Measurements from ENCODE around the gene C13orf46.

Gene C13orf46

DNA sequence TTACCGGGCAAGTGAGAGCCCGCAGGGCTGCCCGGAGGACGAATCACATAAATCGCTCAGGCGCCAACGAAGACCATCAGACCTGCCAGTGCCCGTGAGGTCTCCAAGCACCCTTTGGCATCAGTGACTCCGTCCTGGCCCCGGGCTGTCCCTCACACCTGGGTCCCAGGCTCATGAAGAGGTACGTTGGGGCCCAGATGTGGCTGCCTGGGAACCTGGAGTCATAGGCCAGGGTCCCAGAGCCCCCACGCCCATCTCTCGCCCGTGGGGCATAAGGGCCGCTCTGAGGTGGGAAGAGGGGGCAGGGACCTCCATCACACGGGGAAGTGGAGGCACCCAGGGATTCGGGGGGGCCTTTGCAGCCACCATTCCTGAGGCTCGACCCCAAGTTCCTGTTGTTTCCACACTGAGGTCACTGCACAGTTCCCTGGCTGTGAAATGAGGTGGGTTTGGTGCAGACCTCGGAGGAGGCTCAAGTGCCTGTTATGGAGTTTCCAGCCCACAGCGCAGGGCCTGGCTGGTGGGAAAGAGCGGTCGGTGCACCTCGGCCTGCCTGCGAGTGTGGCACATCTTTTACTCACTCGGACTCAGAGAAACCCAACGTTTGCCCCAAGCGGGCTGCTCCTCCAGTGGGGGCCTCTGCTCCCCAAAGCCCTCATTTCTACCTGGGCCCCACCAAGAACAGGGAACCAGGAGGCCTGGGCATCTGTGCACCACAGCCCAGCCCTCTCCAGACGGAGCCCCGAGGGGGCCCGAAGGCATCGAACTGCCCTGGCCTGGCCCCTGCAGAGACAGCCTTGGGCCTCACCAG, 35.9 kb upstream of the C13orf46 start:
- no peak for DNase-seq

DNA sequence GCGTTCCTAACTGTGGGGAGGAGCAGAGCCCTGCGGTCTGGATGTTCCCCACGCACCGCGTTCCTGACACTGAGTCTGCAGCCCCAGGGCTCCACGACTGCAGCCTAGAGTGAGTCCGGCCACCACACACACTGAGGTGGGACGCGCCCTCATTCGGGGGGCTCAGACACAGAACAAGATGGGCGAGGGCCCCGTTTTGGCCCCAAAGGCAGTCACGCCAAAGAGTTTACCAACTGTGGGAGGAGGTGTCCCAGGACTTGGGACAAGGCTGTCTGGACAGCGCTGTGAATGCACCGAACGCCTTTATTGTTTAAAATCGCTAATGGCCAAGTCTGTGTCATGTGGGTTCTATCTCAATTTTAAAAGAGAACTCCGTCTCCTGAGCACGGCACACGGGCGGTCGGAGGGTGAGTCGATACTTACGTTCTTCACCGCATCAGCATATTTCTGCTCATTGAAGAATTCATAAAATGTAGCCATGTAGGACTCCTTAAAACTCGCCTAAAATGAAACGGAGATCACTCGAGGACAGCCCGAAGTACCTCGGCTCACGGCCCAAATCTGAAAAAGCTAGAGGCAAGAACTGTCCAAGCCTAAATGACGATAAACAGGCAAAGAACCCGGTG, 35.2 kb upstream of the C13orf46 start:
- DNase-seq, result no peak

DNA sequence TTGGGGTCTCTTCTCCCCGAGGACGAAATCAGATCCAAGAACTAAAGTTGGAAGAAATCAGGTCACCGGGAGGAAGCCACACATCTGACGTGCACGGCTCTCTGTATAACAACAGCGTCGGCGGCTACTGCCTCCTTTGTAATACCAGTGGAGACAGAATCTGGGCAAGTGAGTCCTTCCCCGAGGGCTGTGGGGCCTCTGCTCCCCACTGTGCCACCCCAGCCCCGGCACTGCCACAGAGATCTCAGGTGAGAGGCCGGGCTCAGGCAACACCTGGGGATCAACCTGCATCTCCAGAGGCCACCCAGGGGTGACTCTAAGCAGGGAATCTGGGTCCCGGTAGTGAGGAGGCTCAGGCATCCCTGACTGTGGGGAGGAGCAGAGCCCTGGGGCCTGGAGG, 33.7 kb upstream of the C13orf46 start:
- no peak for DNase-seq

DNA sequence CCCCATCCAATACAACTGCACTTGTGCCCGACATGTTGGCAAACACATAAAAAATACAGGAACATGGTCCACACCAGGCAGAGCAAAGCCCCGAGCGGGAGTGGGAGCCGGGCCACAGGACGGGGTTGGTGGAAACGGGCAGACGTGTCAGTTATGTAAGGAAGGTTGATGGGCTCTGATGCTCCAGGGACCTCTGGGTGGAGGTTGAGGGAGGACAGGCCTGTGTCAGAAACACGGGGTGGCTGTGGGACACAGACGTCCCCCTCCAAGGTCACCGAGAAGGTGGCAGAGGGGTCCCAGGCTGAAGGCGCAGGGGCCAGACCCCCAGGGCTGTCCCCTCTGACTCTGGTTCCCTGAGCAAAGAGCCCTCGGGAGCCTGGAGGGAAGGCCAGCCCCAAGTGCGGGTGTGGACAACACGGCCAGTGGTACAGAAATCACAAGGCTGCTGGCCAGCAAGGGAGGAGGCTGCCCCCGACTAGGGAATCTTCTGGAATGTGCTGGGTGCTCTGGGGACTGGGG, 31.4 kb upstream of the C13orf46 start:
- no peak for DNase-seq

DNA sequence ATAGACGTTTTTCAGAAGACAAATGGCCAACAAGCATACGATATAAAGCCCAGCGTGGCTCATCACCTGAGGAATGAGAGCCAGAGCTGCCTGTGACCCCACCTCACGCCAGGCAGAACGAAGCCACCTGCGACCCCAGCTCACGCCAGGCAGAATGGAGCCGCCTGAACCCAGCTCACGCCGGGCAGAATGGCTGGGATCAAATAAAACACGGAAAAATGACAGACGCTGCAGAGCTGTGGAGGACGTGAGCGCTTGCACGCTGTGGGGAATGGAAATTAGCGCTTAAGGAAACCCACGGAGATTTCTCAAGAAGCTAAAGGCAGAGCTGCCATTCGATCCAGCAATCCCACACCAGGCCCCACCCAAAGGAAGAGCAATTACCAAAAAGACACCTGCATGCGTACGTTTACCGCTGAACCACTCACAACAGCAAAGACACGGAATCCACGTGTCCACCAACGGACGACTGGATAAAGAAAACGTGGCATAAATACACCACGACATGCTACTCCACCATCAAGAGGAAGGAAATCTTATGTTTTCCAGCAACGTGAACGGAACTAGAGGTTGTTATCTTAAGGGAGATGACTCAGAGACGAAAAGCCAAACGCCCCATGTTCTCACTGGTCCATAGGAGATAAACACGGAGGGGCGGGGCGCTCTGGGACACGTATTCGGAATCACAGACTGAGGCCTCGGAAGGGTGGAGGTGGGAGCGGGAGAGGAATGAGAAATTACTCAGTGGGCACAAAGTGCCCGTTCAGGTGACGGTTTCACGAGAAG, 30.7 kb upstream of the C13orf46 start:
- DNase-seq, result no peak

DNA sequence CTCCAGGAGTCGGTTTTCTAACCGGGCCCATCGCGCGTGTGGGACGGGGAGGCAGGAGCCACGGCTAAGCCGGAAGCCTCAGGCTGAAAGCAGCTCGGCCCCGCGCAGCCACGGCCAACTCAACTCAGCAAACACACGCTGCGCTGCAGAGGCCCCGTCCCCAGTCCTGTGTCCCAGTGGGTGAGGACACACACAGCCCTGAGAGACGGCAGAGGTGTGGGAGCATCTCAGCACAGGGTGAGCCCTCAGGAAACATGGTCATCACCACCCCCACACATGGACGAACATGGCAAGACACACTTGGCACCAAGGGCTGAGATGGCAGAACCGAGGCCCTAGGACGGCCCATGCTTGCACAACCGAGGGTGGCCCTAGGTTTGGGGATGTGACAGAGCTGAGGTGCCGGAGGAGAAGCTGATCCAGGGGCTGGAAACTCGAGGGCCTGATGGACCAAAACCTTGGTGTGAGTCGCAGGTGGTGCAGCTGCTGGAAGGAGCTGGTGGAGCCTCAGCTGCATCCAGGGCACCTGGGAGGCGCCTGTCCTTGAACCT, 29.0 kb upstream of the C13orf46 start:
- no peak for DNase-seq

DNA sequence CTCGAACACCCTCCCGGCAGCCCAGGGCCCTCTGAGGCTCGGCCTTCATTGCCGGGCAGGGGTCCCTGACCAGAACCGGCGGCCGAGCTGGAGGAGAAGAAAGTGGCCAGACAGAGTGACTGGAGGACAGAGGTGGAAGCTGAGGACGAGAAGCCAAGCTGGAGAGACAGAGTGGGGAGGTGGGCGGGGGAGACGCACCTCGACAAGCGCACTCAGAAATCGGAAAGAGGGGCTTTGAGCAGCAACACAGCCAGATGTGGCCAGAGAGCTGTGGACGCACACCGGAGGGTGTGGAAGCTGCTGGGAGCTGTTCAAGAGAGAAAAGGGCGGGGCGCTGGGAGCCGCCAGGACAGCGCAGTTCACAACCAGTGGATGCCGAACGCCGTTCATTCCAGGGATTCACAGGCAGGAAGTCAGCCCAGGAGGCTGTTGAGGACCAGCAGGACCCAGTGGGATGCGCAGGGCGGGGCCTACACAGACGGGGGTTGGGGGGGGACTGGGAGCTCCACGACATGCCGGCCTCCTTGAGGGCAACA, 28.2 kb upstream of the C13orf46 start:
- no peak for DNase-seq

DNA sequence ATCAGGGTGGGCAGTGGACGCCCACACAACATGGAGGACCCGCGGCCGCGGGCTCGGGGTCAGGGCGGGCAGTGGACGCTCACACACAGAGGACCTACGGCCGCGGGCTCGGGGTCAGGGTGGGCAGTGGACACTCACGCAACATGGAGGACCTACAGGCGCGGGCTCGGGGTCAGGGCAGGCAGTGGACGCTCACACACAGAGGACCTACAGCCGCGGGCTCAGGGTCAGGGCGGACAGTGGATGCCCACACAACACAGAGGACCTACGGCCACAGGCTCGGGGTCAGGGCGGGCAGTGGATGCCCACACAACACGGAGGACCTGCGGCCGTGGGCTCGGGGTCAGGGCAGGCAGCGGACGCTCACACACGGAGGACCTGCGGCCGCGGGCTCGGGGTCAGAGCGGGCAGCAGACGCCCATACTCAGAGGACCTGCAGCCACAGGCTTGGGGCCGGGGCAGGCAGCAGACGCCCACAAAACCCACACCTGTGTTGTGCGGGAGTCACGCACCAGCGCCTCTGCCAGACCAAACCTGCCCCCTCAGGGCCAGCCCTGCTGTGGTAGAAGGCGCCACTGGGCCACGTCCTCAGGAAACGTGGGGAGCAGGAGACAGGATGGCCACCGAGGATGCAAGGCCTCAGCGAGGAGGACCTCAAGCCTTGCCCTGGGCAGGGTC, 27.6 kb upstream of the C13orf46 start:
- no peak for DNase-seq

DNA sequence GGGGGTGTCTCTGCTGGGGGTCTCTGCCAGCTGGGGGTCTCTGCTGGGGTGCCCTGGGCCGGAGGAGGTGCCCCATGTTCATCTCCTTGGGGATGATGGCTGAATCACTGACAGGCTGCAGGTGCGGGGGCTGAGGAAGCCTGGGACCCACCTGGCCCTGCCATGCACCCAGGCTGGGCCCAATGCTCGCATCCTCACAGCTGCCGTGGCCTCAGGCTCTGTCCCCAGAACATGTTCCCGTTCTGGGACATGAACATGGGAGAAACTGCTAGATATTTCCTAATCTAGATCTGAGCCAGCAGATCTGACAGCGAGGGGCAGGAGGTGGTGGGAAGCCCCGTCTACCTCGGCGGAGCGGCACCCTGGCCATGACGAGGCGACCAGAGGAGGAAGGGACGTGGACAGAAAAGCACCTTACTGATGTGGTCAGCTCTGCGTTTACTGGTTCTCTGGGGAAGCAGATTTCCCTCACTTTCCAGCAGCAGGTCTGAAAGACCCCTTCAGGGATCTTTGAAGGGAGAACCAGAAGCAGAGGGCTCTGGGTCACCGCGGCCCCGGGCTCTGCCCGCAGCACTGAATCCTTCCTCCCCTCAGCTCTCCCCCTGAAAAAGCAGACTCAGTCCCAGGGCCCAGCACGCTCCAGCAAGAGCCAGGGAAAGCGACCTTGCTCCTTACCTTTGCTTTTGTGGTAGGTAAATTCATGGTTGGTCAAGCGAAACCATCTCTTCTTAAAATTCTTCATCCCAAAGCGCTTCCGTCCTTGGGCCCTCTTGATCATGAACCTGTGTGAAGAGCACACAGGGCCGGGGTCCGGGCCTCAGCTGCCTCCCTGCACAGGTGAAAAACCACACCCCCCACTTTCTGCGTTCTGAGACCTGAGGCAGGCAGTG, 26.5 kb upstream of the C13orf46 start:
- no peak for DNase-seq

DNA sequence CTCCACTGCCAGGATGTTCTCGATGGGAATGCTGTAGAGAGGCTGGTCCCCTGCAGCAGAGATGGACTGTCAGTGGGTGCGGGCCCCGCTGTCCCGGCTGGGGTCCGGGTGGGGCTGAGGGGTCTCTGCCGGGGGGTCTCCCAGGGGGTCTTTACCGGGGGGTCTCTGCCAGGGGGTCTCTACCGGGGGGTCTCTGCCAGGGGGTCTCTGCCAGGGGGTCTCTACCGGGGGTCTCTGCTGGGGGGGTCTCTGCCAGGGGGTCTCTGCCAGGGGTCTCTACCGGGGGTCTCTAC, 25.7 kb upstream of the C13orf46 start:
- no peak for DNase-seq

DNA sequence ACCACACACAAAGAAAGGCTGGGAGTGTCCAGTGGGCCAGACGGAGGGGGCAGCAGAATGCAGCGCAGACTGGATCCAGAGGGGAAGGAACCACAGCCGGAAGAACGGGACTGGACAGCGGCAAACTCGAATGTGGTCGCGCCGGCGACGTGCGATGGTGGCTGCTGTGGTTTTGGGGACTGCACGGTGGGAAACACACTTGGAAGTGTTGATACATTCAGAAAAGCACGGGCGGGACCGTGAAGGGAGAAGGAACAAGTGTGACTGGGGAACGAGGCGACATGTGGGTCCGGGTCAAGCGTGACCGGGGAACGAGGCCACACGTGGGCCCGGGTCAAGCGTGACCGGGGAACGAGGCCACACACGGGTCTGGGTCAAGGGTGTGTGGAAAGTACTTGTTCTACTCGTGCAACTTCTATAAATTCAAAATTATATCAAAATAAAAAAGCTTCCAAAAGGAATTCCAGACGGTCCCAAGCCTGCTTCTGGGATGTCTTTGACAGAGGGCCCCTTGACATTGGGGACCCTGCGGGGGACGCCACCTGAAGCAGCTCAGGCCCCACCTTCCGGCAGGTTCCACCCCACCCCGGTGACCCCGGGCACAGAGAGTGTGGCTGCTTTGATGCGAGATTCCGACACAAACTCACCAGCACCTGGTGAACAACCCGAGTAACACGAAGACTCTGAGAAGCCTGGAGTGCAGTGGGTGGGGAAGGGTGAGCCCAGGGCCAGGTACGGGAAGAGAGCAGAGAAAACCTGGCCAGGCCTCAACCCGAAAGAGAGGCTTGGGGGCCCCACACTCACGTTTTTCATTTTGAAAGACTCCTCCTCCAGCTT, 25.1 kb upstream of the C13orf46 start:
- no peak for DNase-seq

DNA sequence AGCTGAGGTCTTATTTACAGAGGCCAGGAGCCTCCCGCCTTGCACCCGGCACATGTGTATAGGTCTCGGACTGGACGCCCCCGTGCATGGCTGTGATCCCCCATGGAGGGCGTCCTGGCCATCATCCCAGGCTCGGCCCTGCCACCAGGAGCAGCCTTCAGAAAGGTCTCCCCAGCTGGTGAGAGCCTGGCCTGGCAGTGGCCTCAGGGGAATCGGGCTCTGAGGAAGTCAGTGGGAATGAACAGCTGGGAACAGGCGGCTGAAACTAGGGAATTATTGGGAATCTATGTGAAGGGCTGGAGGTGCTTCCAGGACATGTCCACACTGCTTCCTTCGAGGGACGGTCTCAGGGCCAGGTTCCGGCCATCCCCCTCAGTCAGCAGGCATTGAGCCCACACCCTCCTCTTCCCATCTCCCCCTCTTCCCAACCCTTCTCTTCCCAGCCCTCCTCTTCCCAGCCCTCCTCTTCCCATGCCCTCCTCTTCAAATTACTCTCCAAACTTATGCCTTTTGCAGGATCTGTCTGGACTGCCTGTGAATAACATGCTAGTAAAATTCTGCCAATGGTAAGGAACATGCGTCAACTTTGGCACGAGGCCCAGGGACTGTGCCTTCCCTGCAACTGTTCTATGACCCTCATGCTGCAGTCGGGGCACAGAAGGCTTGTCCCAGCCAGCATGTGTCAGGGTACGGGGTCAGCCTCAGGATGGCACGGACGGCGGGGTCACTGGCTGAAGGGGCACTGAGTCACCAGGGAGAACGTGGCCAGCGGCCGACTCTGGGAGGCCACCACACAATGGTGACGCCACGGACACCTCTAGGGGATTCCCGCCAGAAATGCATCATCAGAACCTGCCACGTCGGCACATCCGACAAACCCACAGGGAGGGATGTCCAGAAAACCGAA, 24.2 kb upstream of the C13orf46 start:
- DNase-seq, result no peak

DNA sequence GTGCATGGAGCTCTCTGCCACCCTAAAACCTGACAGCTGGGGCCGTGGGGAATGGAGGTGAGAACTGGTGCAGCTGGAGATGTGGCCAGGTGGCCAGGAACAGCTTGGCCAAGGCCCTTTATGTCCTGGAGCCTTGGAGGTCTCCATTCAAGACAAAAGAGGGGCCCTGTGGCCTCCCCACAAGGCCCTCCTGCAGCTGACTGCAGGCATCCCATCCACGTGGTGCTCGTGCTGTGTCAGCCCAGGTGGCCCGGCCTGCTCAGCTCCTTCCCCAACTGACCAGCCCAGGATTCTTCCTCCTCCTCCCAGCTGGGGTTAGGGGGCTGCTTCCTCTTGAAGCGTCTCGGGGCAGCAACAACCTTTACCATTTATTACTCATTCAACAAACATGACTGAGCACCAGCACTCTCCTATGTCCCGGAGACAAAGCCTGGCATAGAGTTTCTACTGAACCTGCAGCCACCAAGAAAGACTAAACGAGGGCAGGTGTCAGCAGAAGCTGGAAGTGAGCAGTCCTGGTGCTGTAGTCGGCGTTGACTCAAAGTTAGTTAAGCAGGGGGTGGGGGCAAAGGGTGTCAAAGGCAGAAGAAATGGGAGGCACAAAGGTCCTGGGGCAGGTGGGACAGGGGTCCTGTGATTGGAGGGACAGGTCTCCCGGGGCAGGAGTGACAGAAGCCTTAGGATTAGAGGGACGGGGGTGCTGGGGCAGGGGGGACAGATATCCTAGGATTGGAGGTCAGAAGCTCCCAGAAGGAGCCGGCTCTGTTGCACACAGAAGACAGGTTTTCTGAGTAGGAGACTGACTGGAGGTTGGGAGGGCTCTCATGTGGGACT, 23.3 kb upstream of the C13orf46 start:
- no peak for DNase-seq

DNA sequence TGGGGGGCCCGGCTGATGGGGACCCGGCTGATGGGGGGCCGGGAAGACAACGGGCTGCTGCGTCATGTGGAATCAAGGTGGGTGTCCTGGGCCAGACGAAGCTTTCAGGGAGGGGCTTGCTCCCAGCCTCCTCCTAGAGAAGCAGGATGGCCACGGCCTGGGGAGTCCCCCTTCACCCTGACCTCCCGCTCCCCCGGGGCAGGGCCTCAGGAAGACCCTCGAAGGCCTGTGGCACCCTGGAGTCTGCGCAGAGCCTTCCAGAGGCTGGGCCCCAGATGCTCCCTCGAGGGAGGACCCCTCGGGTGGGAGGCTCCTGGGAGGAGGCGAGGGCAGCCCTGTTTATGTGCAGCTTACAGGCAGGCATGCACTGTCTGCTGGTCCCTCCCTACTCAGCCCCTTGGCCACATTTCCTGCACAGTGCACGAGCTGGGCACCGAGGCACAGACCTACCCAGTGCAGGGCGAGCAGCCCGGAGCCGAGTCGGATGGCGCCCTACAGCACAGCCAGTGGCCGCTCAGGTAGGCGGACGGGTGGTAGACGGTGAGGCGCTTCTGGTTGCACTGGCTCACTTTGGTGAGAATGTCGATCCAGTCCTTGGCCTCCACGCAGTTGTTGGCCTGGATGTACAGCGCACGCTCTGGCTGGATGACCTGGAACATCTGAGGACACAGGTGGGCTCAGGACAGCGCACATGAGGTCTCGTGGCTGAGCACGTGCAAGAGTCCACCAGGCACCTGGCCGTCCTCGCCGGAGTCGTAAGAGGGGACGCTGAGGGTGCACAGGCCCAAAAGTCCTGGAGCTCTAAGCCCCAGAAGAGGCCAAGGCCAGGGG, 22.4 kb upstream of the C13orf46 start:
- no peak for DNase-seq

DNA sequence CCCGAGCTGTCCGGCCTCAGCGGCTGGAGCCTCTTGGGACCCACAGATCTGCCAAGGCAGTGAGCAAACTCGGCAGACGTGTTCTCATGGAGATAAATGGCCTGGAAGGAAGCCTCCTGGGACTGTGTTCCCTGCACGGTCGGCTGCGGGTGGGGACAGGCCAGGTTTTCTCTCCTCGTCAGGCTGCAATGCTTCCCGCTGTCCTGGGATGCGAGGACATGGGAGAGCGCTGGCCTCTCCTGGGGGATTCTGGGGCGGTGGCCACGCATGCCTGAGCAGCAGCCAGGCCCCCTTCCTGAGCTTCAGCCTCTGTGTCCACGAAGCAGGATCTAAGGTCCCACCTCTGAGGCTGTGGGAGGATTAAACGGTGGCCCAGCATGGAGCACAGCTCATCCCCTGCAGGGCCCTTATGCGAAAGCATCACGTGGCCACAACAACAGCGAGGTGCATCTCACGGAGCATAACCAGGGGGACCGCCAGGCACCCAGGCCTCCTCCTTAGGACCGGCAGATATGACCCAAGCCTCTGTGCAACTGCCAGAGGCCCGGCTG, 21.2 kb upstream of the C13orf46 start:
- DNase-seq, result no peak

DNA sequence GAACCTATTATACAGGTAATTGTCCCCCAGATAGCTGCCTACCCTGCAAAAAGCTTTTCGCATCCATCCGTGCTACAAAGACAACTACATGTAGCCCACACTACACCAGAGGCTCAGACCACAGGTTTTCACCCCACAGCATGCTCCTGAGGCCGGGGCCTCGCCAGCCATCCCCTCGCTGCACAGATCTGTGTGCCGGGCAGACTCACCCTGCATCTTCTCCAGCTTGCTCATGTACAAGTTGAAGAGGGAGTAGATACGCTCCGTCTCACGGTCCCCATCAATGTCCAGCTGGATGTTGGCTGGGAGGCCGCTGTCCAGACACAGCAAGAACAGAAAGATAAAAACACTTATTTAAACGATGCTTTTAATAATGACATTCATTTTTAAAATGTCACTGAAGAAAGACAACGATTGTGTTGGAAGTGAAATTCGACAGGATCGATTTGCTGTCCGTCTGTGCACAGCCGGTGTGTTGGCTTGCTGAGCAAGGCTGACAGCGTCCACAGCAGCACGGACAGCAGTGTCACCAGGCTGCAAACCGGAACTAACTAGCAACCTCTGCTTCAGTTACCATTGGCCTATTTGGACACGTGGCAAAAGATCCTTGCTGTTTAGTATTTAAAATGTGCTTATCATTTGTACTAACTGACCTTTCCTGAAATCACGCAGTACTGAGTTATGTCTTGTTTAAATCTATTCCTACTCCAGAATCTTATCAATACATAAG, 18.6 kb upstream of the C13orf46 start:
- no peak for DNase-seq

All from central memory CD4-positive, alpha-beta T cell (primary cell).